Lung (tissue), 12 donors: Measurements from ENCODE around the gene ROMO1. TPM values are rescaled to one million over a fixed set of nuclear protein-coding genes. Genes with fewer than 3 reads are reported as not detected.

Experiments
- ATAC-seq: fragments of 200-7000 bp; cut with Tn5 transposase; one replicate; pipeline ENCODE4 v1.9.1; 2020; ENCODE audit warnings: moderate number of reproducible peaks; ENCODE audit not compliant: insufficient read depth, low FRiP score
- DNase-seq, 3 donors: peaks; one replicate each; pipeline ENCODE4 v3.0.0-alpha.2; 2013 to 2017
- H3K27ac ChIP-seq, 2 donors: one replicate each; pipeline ENCODE4 v1.5.1; 2013; ENCODE audit warnings: mild to moderate bottlenecking in 2 of 2, moderate library complexity in 2 of 2, control low read depth in 1 of 2, inconsistent platforms in 1 of 2, low read depth in 1 of 2, low read length in 1 of 2
- H3K27me3 ChIP-seq, 3 donors: one replicate each; pipeline ENCODE4 v1.5.1; 2013; ENCODE audit warnings: low read length in 2 of 3; ENCODE audit not compliant: control insufficient read depth in 3 of 3, insufficient read depth in 3 of 3
- H3K36me3 ChIP-seq, 4 donors: one replicate each; pipeline ENCODE4 v1.5.1; 2013; ENCODE audit warnings: low read length in 4 of 4, mild to moderate bottlenecking in 1 of 4, moderate library complexity in 1 of 4; ENCODE audit not compliant: control insufficient read depth in 4 of 4, insufficient read depth in 4 of 4
- H3K4me1 ChIP-seq, 5 donors: one replicate each; pipeline ENCODE4 v1.5.1; 2013; ENCODE audit warnings: low read length in 5 of 5, mild to moderate bottlenecking in 2 of 5, moderate library complexity in 1 of 5; ENCODE audit not compliant: control insufficient read depth in 5 of 5, insufficient read depth in 5 of 5
- H3K4me3 ChIP-seq: one replicate; pipeline ENCODE4 v1.5.1; 2013; ENCODE audit warnings: mild to moderate bottlenecking, control low read depth, moderate library complexity
- H3K9ac ChIP-seq, 2 donors: one replicate each; pipeline ENCODE4 v1.5.1; 2013; ENCODE audit warnings: low read length in 2 of 2, control low read depth in 1 of 2; ENCODE audit not compliant: insufficient read depth in 1 of 2
- H3K9me3 ChIP-seq, 4 donors: one replicate each; pipeline ENCODE4 v1.5.1; 2013; ENCODE audit warnings: low read length in 3 of 4, mild to moderate bottlenecking in 1 of 4, moderate library complexity in 1 of 4; ENCODE audit not compliant: control insufficient read depth in 4 of 4, insufficient read depth in 3 of 4
- CTCF ChIP-seq: IDR thresholded peaks from 2 replicates; pipeline ENCODE4 v1.5.1; 2012; ENCODE audit warnings: mild to moderate bottlenecking; ENCODE audit errors: control extremely low read depth, extremely low read depth
- whole genome bisulfite sequencing, 2 donors: extraction: QIAGEN DNeasy Blood & Tissue Kit; methylation state at CpG; one replicate each; pipeline ENCODE4 v1.1.7; 2013; 5-methylcytosine and 5-hydroxymethylcytosine counted together
- polyA plus RNA-seq, 2 donors: library from polyadenylated mRNA; stranded (reverse); fragments of 200-250 nt; gene quantifications; one replicate each; pipeline ENCODE4 v1.2.1, GENCODE V29; 2013
- total RNA-seq, 2 donors: library from RNA; depleted of rRNA in 1 of 2; stranded (reverse); fragments of >200 nt in 1 of 2; gene quantifications; one replicate each; pipeline ENCODE4 v1.2.1, GENCODE V29; 2014 to 2021
- donor health status: control.
- donor health status: control.
- donor health status: Bipolar disorder and iron deficiency.
- donor health status: healthy.
- donor health status: DM: yes; HTN: yes; CAD: no.

ROMO1 gene
- total and polyA plus RNA-seq, 4 donors = 98.6 to 501 (median 272) TPM

DNA sequence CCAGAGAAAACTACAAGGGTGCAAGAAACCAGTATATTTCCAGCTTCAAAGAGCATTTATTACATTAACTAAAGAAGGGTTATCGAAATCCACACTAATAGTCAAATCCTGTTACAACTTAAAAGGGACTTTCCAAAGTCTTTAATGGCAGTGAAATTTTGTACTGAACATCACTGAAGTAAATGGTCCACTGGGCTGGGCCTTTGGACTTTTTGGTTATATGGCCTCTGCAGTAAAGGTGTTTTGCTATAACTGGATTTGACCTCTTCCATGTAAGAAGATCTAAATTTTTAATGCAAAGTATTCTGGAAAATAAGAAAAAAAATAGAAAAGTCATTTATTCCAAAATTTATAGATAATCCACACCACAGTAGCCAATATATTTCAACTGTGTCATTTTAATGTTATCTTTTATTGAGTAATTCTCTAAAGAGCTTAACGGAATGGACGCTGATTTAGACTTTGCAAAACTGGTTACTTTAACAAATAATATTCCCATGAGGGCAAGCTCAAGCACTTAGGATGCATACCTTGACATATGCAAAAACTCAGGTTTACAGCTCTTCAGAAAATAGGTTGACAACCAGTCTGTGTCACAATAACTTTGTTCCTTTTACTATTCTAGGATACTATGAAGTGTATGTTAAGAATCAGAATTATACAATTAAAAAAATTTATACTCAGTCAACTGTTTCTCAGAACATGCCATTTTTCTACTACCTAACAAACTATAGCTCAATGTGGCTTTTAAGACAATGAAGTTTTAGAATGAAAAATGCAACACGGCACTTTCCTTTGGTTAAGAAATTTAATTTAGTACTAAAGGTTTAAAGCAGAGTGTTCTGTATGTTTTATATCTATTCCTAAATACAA lies 35.8 kb downstream of the ROMO1 start:
- WGBS, 2 donors = 67 to 82% methylated on average over 4 of the region's 4 CpGs
- no peak overlapping the region for H3K27ac ChIP-seq

GRCh38 chr20:35735826-35736470 lies 36.7 kb downstream of the ROMO1 start:
- Histone ChIP-seq H3K4me3 (no peak overlapping the region), H3K4me1 (peaks cover 4 to 28% (median 12%) of the 10 kb centered on the region in 5 donors), H3K27me3 (no peaks in the 10 kb centered on the region), H3K9me3 (no peaks in the 10 kb centered on the region), H3K36me3 (peaks cover 28 to 75% (median 52%) of the 10 kb centered on the region in 4 donors), H3K9ac (no peak overlapping the region), H3K27ac (peak overlapping the region in 1 of 2 donors; percentile 33)
- DNase-seq = no peak
- WGBS, 2 donors = 54 to 68% methylated on average over 7 of the region's 7 CpGs
- TF ChIP-seq CTCF = no peak
- ATAC-seq = no peak

More for the DNA sequence above, 35.8 kb downstream of the ROMO1 start:
- Histone ChIP-seq H3K27me3 (no peaks in the 10 kb centered on the region), H3K4me3 (no peak overlapping the region), H3K4me1 (peaks cover 4 to 31% (median 8%) of the 10 kb centered on the region in 5 donors), H3K9ac (no peak overlapping the region), H3K9me3 (no peaks in the 10 kb centered on the region), H3K36me3 (peaks cover 28 to 78% (median 53%) of the 10 kb centered on the region in 4 donors)
- no peak for DNase-seq
- ATAC-seq = no peak
- no peak for TF ChIP-seq CTCF

DNA sequence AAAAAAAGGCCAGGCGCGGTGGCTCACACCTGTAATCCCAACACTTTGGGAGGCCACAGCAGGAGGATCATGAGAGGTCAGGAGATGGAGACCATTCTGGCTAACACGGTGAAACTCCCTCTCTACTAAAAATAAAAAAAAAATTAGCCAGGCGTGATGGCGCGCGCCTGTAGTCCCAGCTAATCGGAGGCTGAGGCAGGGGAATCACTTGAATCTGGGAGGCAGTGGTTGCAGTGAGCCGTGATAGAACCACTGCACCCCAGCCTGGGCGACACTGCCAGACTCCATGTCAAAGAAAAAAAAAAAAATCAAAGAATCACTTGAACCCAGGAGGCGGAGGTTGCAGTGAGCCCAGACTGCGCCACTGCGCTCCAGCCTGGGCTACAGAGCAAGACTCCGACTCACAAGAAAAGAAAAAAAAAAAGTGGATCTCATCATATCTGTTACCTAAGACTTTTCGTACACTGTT lies 38.7 kb downstream of the ROMO1 start:
- TF ChIP-seq CTCF = no peak
- no peak for ATAC-seq
- Histone ChIP-seq H3K27me3 (no peaks in the 10 kb centered on the region), H3K4me3 (no peak overlapping the region), H3K36me3 (peaks cover 23 to 62% (median 47%) of the 10 kb centered on the region in 4 donors), H3K9me3 (no peaks in the 10 kb centered on the region), H3K4me1 (peaks cover 4 to 27% (median 12%) of the 10 kb centered on the region in 5 donors), H3K9ac (no peak overlapping the region), H3K27ac (no peak overlapping the region)
- 94 to 97% methylated on average over 14 to 15 of the region's 15 CpGs for WGBS, 2 donors
- no peak for DNase-seq
